Fibroblast of pulmonary artery (primary cell): ENCODE data around the gene SLC17A2.

Experiments used
- DNase-seq: peaks from one replicate; pipeline ENCODE4 v3.0.0-alpha.2; 2010; ENCODE audit warnings: low read depth
- H3K4me3 ChIP-seq: replicated peaks from 2 replicates; pipeline ENCODE4 v1.5.1; 2011; ENCODE audit warnings: low read depth, mild to moderate bottlenecking, control low read depth, low read length, moderate library complexity
- CTCF ChIP-seq: IDR thresholded peaks from 2 replicates; pipeline ENCODE4 v1.5.1; 2011; ENCODE audit warnings: mild to moderate bottlenecking, control low read depth, low read length, inconsistent platforms; ENCODE audit errors: missing control alignments

The SLC17A2 gene

GRCh38 chr6:25888626-25889025 is 41.9 kb downstream of the SLC17A2 start:
- no peak for TF ChIP-seq CTCF
- no peak overlapping the region for H3K4me3 ChIP-seq
- no peak for DNase-seq

- H3K4me3 ChIP-seq = no peak overlapping the region
- no peak for TF ChIP-seq CTCF
- no peak for DNase-seq
Observed at GRCh38 chr6:25886066-25886465, 44.4 kb downstream of the SLC17A2 start.

GRCh38 chr6:25883991-25884390 is 46.5 kb downstream of the SLC17A2 start:
- TF ChIP-seq CTCF = no peak
- no peak overlapping the region for H3K4me3 ChIP-seq
- DNase-seq = peak; percentile 87

- peak; percentile 33 for DNase-seq
- TF ChIP-seq CTCF = no peak
Observed at GRCh38 chr6:25883536-25883935, 47.0 kb downstream of the SLC17A2 start.

GRCh38 chr6:25882051-25882496 is 48.4 kb downstream of the SLC17A2 start:
- DNase-seq = no peak
- TF ChIP-seq CTCF = no peak
- H3K4me3 ChIP-seq = no peak overlapping the region

More at GRCh38 chr6:25883536-25883935, 47.0 kb downstream of the SLC17A2 start:
- H3K4me3 ChIP-seq = no peak overlapping the region

- no peak overlapping the region for H3K4me3 ChIP-seq
- TF ChIP-seq CTCF = no peak
- DNase-seq = no peak
Observed at GRCh38 chr6:25880601-25881000, 49.9 kb downstream of the SLC17A2 start.

- no peak overlapping the region for H3K4me3 ChIP-seq
- no peak for TF ChIP-seq CTCF
- no peak for DNase-seq
Observed at GRCh38 chr6:25878721-25879322, 51.7 kb downstream of the SLC17A2 start.
